NB4 (cell line): Measurements from ENCODE around the gene SKIC8.
"Not testable (repeated sequence)": the region's sequence is repeated elsewhere in the genome, so short reads cannot be mapped to it uniquely, and the experiment has no call there.

Experiments used
- CTCF ChIP-seq: IDR thresholded peaks from one replicate; pipeline ENCODE4 v1.5.1; 2012; ENCODE audit warnings: low read depth, low read length
- MAX ChIP-seq: IDR thresholded peaks from 2 replicates; pipeline ENCODE4 v1.6.1; 2011; ENCODE audit warnings: low read depth, low read length
- MYC ChIP-seq: IDR thresholded peaks from 2 replicates; pipeline ENCODE4 v1.6.1; 2011; ENCODE audit warnings: low read depth, low read length
- POLR2A ChIP-seq: IDR thresholded peaks from 2 replicates; pipeline ENCODE4 v1.6.1; 2011; ENCODE audit warnings: mild to moderate bottlenecking; ENCODE audit not compliant: insufficient read length; ENCODE audit errors: extremely low read depth

- not testable (repeated sequence) for TF ChIP-seq CTCF, POLR2A, MAX, MYC
Measured at GRCh38 chr15:78245392-78245791, 54.0 kb downstream of the SKIC8 start.
